ENCODE measurements around the gene NUDT9.
A peak's percentile ranks its signal among the peaks of the same experiment; 100 is the strongest.
"Not testable (repeated sequence)": the region's sequence is repeated elsewhere in the genome, so short reads cannot be mapped to it uniquely, and the experiment has no call there.

Gene NUDT9

DNA sequence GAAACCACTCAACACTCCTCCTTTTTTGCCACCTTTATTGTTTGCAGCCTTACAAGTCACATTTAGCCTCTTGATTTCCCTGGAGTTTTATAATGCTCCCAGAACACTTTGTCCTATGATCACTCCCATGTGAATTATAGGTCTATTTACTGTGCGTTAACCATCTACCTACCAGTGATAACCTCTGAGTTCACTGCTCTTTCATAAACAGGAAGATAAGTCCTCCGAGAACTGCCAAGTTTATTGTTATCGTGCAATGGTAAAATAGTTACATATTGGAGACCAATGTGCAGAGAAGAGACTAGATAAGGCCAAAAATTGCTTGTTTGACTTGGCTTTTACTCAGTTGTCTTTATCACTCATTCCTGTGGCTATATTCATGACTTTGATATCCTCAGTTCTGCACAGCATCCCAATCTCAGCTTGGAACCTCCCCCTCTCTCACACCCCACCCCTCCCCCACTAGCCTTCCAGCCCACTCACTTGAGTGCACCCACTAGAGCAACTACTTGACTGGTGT lies 12.9 kb upstream of the NUDT9 start:
- DNase-seq, result no peak

DNA sequence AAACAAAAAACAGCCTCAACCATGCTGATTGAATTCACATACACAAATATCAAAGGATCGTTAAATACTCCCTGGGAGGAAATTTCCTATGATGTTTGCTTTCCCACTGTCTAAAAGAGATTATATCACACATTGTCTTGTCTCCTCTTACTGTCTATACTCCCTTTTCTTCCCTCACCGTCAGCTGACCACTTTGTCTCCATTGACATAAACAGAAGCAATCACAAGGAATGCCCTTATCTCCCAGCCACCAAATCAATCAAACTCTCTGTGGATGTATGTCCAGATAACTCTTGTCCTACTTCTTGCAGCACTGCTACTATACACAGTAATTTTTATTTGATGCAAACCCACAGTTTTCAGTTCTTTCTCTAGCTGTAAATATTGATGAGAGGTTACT lies 12.2 kb upstream of the NUDT9 start:
- no peak for DNase-seq

GRCh38 chr4:87410679-87411078 lies 11.7 kb upstream of the NUDT9 start:
- no peak for DNase-seq

GRCh38 chr4:87414816-87415215 lies 7.6 kb upstream of the NUDT9 start:
- no peak for DNase-seq

GRCh38 chr4:87416965-87417364 lies 5.4 kb upstream of the NUDT9 start:
- no peak for DNase-seq

DNA sequence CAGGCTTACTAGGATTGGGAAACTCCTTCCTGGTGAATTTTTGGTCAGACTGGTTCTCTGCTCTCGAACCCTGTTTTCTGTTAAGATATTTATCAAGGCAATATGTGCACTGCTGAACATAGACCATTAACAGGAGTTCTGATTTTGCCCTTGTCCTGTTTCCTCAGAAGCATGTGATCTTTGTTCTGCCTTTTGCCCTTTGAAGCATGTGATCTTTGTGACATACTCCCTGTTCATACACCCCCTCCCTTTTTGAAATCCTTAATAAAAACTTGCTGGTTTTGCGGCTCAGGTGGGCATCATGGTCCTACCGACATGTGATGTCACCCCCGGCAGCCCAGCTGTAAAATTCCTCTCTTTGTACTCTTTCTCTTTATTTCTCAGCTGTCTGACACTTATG lies 4.0 kb upstream of the NUDT9 start:
- not testable (repeated sequence) for DNase-seq

DNA sequence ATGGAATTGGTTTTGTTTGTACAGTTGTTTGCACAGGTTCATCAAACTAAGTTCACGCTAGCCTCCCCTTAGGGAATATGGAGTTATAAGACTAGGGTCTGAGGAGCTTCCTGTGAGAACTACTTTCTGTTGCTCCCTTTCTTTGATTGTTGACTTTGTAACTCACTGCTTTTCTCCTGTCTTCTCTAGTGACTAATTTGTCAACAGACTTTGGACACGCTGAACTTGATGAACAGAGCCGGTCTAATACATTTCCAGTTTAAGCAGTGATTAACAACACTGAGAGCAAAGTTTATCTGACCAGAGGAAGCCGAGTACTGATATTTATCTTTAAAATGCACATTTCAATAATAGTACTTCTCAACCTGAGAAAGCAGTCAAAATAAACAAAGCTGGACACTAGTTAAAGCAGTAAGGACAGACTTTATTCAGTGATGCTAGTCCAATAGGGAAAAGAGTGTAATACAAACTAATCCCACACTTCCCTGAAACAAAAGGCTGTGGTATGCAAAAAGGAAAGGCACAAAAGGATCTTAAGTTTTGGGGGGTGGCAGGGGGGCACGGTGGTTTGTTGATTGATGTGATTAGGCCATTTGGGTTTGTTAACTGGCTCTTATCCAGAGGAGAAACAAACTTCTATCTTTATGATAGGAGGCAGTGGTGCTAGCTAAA lies 2.7 kb upstream of the NUDT9 start:
- DNase-seq, result no peak

GRCh38 chr4:87420276-87420830 lies 2.0 kb upstream of the NUDT9 start:
- no peak for DNase-seq

DNA sequence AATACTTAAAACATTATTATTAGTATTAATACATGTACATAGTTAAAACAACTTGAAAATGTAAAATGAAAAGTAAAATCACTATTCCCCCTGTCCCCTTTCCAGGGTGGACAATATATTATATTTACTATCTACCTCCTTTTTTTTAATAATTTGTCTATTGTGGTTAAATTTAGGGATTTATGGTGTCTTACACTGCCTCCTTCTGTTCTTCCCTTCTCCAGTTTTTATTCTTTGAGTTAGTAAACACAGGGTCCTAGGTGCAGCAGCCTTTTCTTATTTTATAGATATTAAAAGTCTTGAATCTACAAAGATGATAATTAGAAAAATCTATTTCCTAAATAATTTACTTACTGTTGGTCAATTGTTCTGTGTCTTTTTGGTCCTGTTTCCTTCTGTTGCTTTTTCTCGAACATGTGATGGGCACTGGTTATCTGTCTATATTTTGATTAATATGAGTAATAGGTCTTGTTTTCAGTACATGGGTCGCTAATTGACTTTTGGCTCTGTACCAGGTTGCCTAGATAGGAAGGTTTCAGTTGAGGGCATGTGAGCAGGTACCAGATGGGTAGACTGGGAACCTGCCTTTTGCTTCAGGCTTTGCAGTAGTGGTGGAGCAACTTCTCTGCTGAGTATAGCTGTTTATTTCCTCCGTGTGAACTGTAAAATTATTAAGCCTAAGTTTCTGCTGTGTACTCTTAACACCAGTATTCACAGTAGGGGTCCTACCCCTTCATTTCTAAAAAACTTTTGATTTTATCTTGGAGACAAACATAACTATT lies 1.1 kb downstream of the NUDT9 start:
- DNase-seq, result peak; percentile 38

DNA sequence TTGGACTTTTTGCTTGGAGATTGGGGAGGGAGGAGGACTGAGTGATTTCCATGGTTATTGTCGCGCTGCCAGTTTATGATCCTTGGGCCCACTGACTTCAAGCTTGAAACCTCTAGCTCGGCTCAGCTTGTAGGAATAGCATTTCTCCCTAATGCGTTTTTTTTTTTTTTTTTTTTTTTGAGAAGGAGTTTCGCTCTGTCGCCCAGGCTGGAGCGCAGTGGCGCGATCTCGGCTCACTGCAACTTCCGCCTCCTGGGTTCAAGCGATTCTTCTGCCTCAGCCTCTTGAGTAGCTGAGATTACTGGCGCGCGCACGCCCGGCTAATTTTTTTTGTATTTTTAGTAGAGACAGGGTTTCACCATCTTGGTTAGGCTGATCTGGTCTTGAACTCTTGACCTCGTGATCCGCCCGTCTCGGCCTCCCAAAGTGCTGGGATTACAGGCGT lies 1.7 kb downstream of the NUDT9 start:
- not testable (repeated sequence) for DNase-seq

GRCh38 chr4:87425711-87426110 lies 3.3 kb downstream of the NUDT9 start:
- DNase-seq, result no peak

DNA sequence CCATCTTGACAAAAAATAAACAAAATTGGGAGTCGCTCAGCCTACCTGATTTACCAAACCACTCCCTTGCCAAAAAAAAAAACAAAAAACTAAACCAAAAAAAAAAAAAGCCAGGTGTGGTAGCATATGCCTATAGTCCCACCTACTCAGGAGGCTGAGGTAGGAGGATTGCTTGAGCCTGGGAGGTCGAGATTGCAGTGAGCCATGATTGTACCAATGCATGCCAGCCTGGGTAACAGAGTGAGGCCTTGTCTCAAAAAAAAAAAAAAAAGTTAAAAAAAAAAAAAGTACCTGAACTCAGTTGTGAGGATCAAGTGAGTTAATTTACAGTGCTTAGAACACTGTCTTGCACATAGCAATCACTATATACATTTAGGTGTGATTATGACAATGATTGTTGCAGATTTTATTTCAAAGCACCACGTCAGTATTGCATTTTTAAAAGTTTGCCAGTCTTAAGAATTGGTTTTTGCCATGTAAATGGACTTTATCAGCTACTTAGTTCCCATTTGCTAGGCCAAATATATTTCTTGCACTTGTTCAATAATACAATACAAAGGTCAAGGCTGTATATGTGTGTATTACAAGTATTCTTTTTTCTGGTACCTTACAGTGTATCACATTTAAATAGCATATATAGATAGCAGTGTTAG lies 4.6 kb downstream of the NUDT9 start:
- DNase-seq, result no peak

DNA sequence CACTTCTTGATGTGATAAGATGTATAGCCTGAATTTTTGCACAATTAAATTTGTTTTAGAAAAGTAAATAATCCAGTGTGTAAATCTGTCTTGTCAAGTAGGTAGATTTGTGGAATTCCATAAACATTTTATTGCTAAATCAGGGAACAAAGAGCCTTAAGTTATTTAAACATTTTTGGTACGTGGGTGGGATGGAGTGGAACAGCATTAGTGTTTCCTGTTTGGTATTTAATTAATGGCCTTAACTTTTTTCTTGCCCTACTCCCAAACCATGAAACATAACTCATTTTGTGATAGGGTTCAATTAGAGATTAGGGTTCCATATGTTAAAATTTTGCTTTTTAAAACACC lies 5.1 kb downstream of the NUDT9 start:
- no peak for DNase-seq

- DNase-seq, result no peak
Measured at GRCh38 chr4:87428979-87429378, 6.6 kb downstream of the NUDT9 start.

DNA sequence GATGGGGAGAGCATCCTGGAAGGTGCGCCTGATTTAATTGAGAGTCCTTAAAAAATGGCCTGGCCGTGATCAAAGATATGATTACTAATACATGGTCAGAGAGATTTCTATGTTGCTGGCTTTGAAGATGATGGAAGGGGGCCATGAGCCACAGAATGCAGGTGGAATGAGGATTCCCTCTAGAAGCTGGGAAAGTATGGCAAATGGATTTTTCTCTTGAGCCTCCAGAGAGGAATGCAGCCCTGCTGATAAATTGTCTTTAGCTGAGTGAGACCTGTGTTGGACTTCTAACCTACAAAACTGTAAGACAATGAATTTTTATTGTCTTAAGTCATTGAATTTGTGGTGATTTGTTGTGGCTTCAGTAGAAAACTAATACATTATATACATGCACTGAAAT lies 7.7 kb downstream of the NUDT9 start:
- no peak for DNase-seq

DNA sequence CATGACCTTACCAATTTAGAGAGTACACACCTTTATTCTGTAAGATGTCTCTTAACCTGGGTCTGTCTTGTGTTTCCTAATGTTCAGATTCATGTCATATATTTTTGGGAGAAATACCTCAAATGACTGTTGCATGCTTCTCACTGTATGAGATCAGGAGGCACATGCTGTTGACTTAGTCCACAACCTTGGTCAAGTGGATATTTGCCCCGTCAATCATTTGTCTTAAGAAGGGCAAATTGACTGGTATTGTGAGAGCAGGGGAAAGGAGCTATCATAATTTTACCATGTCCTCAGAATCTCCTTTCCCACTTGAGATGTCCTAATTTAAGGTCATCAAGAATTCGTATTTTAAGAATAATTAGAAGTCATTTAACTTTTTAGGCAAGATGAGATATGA lies 11.0 kb downstream of the NUDT9 start:
- DNase-seq, result no peak

DNA sequence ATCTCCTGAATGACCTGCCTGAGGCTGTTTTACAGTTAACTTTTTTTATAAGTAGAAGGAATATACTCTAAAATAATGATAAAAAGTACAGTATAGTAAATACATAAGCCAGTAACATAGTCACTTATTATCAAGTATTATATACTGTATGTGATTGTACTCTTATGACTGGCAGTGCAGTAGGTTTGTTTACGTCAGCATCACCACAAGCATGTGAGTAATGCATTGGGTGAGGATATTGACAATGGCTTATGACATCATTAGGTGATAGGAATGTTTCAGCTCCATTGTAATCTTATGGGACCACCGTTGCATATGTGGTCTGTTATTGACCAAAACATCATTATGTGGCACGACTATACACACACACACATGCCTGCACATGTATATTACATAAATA lies 20.5 kb downstream of the NUDT9 start:
- no peak for DNase-seq

GRCh38 chr4:87444741-87445140 lies 22.4 kb downstream of the NUDT9 start:
- DNase-seq, result no peak

GRCh38 chr4:87445964-87446363 lies 23.6 kb downstream of the NUDT9 start:
- no peak for DNase-seq

DNA sequence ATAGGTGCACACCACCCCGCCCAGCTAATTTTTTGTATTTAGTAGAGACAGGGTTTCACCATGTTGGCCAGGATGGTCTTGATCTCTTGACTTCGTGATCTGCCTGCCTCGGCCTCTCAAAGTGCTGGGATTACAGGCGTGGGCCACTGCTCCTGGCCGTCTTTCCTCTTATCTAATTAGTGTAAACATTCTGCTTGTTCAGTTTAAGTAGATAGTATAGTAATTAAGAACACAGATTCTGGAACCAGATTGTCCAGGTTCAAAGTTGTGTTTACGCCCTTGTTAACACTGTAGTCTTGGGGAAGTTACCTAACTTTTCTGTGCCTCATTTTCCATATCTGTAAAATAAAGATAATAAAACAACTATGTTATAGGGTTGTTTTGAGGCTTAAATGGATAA lies 24.0 kb downstream of the NUDT9 start:
- not testable (repeated sequence) for DNase-seq

DNA sequence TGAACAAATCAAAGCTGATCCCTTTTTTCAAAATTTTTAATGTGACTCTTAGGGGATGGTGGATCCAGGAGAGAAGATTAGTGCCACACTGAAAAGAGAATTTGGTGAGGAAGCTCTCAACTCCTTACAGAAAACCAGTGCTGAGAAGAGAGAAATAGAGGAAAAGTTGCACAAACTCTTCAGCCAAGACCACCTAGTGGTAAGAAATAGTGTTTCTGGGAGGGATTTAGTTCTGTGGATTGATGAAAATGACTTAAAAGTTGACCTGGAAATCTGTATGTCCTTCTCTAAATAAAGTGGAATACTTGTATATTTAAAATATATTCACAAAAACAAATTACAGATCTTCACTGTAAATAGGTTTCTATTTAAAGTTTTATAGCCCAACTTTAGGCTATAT lies 29.2 kb downstream of the NUDT9 start:
- no peak for DNase-seq

DNA sequence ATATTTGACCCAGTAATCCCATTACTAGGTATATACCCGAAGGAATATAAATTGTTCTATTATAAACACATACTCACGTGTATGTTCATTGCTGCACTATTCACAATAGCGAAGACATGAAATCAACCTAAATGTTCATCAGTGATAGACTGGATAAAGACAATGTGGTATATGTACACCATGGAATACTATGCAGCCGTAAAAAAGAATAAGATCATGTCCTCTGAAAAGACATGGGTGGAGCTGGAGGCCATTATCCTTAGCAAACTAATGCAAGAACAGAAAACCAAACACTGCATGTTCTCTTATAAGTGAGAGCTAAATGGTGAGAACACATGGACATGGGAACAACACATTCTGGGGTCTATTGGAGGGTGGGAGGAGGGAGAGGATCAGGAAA lies 36.5 kb downstream of the NUDT9 start:
- no peak for DNase-seq

GRCh38 chr4:87461281-87461700 lies 38.9 kb downstream of the NUDT9 start:
- DNase-seq, result no peak

DNA sequence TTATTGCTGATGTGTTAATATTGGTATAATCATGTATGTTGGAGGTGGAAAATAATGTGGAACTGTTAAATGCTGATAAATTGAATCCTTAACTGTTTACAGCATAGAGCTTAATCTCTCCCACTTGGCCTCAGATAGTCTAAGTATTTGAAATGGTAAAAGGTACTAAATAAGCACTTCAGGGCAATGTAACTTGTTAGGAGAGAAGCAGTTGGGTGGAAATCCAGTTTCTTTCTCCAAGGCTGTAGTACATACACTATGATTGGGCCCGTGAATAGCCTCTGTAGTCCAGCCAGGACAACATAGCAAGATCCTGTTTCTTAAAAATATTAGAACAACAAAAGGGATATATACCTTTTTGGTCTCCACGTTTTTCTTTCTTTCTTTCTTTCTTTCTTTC lies 39.7 kb downstream of the NUDT9 start:
- DNase-seq, result no peak

All from NCI-H524 treated with DMSO at 0.1 percent for 48 hours (cell line).